Liver (tissue), 9 donors: Measurements from ENCODE around the gene PLA2G2F. TPM values are rescaled to one million over a fixed set of nuclear protein-coding genes. Genes with fewer than 3 reads are reported as not detected.

ENCODE experiments used
- DNase-seq: peaks from one replicate; pipeline ENCODE4 v3.0.0-alpha.2; 2017; ENCODE audit warnings: low spot score
- H3K27ac ChIP-seq, 2 donors: one replicate each; pipeline ENCODE4 v1.7.0; 2013; ENCODE audit warnings: inconsistent platforms in 2 of 2, low read length in 2 of 2, control low read depth in 1 of 2, low read depth in 1 of 2, mild to moderate bottlenecking in 1 of 2
- H3K27me3 ChIP-seq, 4 donors: one replicate each; pipeline versions ENCODE4 v1.6.1 to v1.7.0; 2013; ENCODE audit warnings: low read length in 3 of 4, inconsistent platforms in 1 of 4, mild to moderate bottlenecking in 1 of 4, moderate library complexity in 1 of 4; ENCODE audit not compliant: control insufficient read depth in 4 of 4, insufficient read depth in 4 of 4
- H3K36me3 ChIP-seq, 4 donors: one replicate each; pipeline versions ENCODE4 v1.6.1 to v1.7.0; 2013; ENCODE audit warnings: low read length in 3 of 4, mild to moderate bottlenecking in 3 of 4, low read depth in 1 of 4, moderate library complexity in 1 of 4; ENCODE audit not compliant: control insufficient read depth in 4 of 4, insufficient read depth in 3 of 4
- H3K4me1 ChIP-seq, 4 donors: one replicate each; pipeline versions ENCODE4 v1.6.1 to v1.7.0; 2013; ENCODE audit warnings: low read length in 3 of 4, mild to moderate bottlenecking in 3 of 4, moderate library complexity in 1 of 4; ENCODE audit not compliant: control insufficient read depth in 4 of 4, insufficient read depth in 4 of 4
- H3K4me3 ChIP-seq, 3 donors: one replicate each; pipeline versions ENCODE4 v1.6.1 to v1.7.0; 2013; ENCODE audit warnings: low read length in 3 of 3, control low read depth in 1 of 3, low read depth in 1 of 3, mild to moderate bottlenecking in 1 of 3
- H3K9ac ChIP-seq, 2 donors: one replicate each; pipeline ENCODE4 v1.7.0; 2013; ENCODE audit warnings: low read length in 2 of 2, mild to moderate bottlenecking in 2 of 2, moderate library complexity in 2 of 2, control low read depth in 1 of 2, low read depth in 1 of 2
- H3K9me3 ChIP-seq, 4 donors: one replicate each; pipeline versions ENCODE4 v1.6.1 to v1.7.0; 2013; ENCODE audit warnings: low read length in 3 of 4; ENCODE audit not compliant: control insufficient read depth in 4 of 4
- EGR1 ChIP-seq, 2 donors: IDR thresholded peaks; 2 replicates each; pipeline ENCODE4 v1.6.1; 2016 to 2018; ENCODE audit warnings: antibody characterized with exemption in 2 of 2, low read depth in 2 of 2
- FOXA1 ChIP-seq: IDR thresholded peaks from 2 replicates; pipeline ENCODE4 v1.6.1; 2016; ENCODE audit warnings: antibody characterized with exemption
- FOXA2 ChIP-seq: IDR thresholded peaks from 2 replicates; pipeline ENCODE4 v1.6.1; 2016; ENCODE audit warnings: antibody characterized with exemption
- GABPA ChIP-seq, 2 donors: IDR thresholded peaks in 1 of 2; conservative IDR thresholded peaks in 1 of 2; 2 replicates each; pipeline ENCODE4 v1.6.1; 2016; ENCODE audit warnings: antibody characterized with exemption in 2 of 2, mild to moderate bottlenecking in 1 of 2, moderate library complexity in 1 of 2
- HNF4A ChIP-seq, 2 donors: conservative IDR thresholded peaks; 2 replicates each; pipeline ENCODE4 v1.6.1; 2016; ENCODE audit warnings: antibody characterized with exemption in 2 of 2, mild to moderate bottlenecking in 2 of 2
- HNF4G ChIP-seq: IDR thresholded peaks from 2 replicates; pipeline ENCODE4 v1.6.1; 2016; ENCODE audit warnings: antibody characterized with exemption
- MAX ChIP-seq: IDR thresholded peaks from 2 replicates; pipeline ENCODE4 v1.6.1; 2016; ENCODE audit warnings: antibody characterized with exemption
- NR2F2 ChIP-seq: IDR thresholded peaks from 2 replicates; pipeline ENCODE4 v1.6.1; 2016; ENCODE audit warnings: antibody characterized with exemption
- RAD21 ChIP-seq, 2 donors: IDR thresholded peaks; 2 replicates each; pipeline ENCODE4 v1.6.1; 2016; ENCODE audit warnings: antibody characterized with exemption in 2 of 2, mild to moderate bottlenecking in 2 of 2
- SP1 ChIP-seq: IDR thresholded peaks from 2 replicates; pipeline ENCODE4 v1.6.1; 2018; ENCODE audit warnings: antibody characterized with exemption, mild to moderate bottlenecking
- TAF1 ChIP-seq: conservative IDR thresholded peaks from 2 replicates; pipeline ENCODE4 v1.6.1; 2016; ENCODE audit warnings: antibody characterized with exemption, mild to moderate bottlenecking
- YY1 ChIP-seq: IDR thresholded peaks from 2 replicates; pipeline ENCODE4 v1.6.1; 2016; ENCODE audit warnings: antibody characterized with exemption, mild to moderate bottlenecking
- ZBTB33 ChIP-seq: IDR thresholded peaks from 2 replicates; pipeline ENCODE4 v1.6.1; 2016; ENCODE audit warnings: antibody characterized with exemption
- WGBS: extraction: QIAGEN DNeasy Blood & Tissue Kit; methylation state at CpG from one replicate; pipeline ENCODE4 v1.1.7; 2013; 5-methylcytosine and 5-hydroxymethylcytosine counted together
- polyA plus RNA-seq, 2 donors: library from polyadenylated mRNA; stranded (reverse) in 1 of 2; unstranded in 1 of 2; fragments of 200-250 nt in 1 of 2; fragments of >200 nt in 1 of 2; fragmentation: Nextera tagmentation in 1 of 2; extraction: Ambion mirVana in 1 of 2; gene quantifications; one replicate each; pipeline versions ENCODE4 v1.2.1 to v1.2.3, GENCODE V29; 2013 to 2015
- total RNA-seq, 2 donors: library from RNA; depleted of rRNA; stranded (reverse); fragments of >200 nt; gene quantifications; one replicate each; pipeline ENCODE4 v1.2.3, GENCODE V29; 2014
- TF ChIP-seq, protein P1 (sequence below): IDR thresholded peaks from 2 replicates; pipeline ENCODE4 v1.6.1; 2016; ENCODE audit warnings: antibody characterized with exemption
- TF ChIP-seq, protein P2 (sequence below): fragments of 150-350 bp; IDR thresholded peaks from 2 replicates; pipeline ENCODE4 v1.5.1; 2017; ENCODE audit warnings: improper control_type of control experiment, low read depth, low read length; ENCODE audit not compliant: missing input control
- TF ChIP-seq, protein P3 (sequence below): IDR thresholded peaks from 2 replicates; pipeline ENCODE4 v1.6.1; 2016; ENCODE audit warnings: antibody characterized with exemption, mild to moderate bottlenecking
- donor health status: healthy.
- donor health status: healthy.
- donor health status: healthy.
- donor health status: healthy.
- donor health status: healthy.

Gene PLA2G2F
- total and polyA plus RNA-seq, 4 donors = under 0.01 TPM; not detected in 3

DNA sequence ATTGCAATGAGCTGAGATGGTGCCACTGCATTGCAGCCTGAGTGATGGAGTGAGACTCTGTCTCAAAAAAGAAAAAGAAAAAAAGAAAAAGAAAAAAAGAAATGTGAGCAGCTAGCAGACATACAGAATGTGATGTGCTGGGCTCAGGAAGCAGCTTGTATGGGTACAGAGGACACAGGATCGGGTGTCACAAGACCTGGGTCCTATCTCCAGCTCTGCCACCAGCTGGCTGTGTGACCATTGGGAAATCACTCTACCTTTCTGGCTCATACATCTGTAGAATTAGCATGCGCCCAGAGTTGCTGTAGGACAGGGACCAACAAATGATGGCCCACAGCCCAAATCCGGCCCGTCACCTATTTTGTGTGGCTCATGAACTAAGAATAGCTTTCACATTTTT is 50.5 kb downstream of the PLA2G2F start:
- peaks cover 2 to 28% (median 21%) of the 10 kb centered on the region in 4 donors for H3K4me1 ChIP-seq
- H3K9ac ChIP-seq = no peak overlapping the region
- H3K27ac ChIP-seq = no peak overlapping the region
- TF ChIP-seq FOXA1 = no peak
- no peak for TF ChIP-seq HNF4G
- TF ChIP-seq MAX = no peak
- TF ChIP-seq, protein P1, sequence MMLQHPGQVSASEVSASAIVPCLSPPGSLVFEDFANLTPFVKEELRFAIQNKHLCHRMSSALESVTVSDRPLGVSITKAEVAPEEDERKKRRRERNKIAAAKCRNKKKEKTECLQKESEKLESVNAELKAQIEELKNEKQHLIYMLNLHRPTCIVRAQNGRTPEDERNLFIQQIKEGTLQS = no peak
- TF ChIP-seq SP1 = no peak
- TF ChIP-seq, protein P2, sequence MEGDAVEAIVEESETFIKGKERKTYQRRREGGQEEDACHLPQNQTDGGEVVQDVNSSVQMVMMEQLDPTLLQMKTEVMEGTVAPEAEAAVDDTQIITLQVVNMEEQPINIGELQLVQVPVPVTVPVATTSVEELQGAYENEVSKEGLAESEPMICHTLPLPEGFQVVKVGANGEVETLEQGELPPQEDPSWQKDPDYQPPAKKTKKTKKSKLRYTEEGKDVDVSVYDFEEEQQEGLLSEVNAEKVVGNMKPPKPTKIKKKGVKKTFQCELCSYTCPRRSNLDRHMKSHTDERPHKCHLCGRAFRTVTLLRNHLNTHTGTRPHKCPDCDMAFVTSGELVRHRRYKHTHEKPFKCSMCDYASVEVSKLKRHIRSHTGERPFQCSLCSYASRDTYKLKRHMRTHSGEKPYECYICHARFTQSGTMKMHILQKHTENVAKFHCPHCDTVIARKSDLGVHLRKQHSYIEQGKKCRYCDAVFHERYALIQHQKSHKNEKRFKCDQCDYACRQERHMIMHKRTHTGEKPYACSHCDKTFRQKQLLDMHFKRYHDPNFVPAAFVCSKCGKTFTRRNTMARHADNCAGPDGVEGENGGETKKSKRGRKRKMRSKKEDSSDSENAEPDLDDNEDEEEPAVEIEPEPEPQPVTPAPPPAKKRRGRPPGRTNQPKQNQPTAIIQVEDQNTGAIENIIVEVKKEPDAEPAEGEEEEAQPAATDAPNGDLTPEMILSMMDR = no peak
- no peak for TF ChIP-seq ZBTB33
- TF ChIP-seq FOXA2 = no peak
- no peak for TF ChIP-seq HNF4A (conservative IDR thresholded peaks at IDR 0.05)
- TF ChIP-seq, protein P3, sequence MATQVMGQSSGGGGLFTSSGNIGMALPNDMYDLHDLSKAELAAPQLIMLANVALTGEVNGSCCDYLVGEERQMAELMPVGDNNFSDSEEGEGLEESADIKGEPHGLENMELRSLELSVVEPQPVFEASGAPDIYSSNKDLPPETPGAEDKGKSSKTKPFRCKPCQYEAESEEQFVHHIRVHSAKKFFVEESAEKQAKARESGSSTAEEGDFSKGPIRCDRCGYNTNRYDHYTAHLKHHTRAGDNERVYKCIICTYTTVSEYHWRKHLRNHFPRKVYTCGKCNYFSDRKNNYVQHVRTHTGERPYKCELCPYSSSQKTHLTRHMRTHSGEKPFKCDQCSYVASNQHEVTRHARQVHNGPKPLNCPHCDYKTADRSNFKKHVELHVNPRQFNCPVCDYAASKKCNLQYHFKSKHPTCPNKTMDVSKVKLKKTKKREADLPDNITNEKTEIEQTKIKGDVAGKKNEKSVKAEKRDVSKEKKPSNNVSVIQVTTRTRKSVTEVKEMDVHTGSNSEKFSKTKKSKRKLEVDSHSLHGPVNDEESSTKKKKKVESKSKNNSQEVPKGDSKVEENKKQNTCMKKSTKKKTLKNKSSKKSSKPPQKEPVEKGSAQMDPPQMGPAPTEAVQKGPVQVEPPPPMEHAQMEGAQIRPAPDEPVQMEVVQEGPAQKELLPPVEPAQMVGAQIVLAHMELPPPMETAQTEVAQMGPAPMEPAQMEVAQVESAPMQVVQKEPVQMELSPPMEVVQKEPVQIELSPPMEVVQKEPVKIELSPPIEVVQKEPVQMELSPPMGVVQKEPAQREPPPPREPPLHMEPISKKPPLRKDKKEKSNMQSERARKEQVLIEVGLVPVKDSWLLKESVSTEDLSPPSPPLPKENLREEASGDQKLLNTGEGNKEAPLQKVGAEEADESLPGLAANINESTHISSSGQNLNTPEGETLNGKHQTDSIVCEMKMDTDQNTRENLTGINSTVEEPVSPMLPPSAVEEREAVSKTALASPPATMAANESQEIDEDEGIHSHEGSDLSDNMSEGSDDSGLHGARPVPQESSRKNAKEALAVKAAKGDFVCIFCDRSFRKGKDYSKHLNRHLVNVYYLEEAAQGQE = no peak
- TF ChIP-seq YY1 = no peak
- no peak for TF ChIP-seq GABPA (IDR thresholded peaks at IDR 0.05 in 1 of 2, conservative IDR thresholded peaks at IDR 0.05 in 1 of 2)
- no peak for TF ChIP-seq RAD21 (IDR thresholded peaks at IDR 0.05)
- no peak for TF ChIP-seq EGR1 (IDR thresholded peaks at IDR 0.05; ENCODE audit: low read depth in 2 of 2)
- no peak for TF ChIP-seq NR2F2
- TF ChIP-seq TAF1 = no peak
- no peak for DNase-seq
- 95% methylated on average over 4 of the region's 4 CpGs for WGBS
- H3K4me3 ChIP-seq = no peak overlapping the region
- no peaks in the 10 kb centered on the region for H3K9me3 ChIP-seq
- H3K36me3 ChIP-seq = no peaks in the 10 kb centered on the region
- no peaks in the 10 kb centered on the region for H3K27me3 ChIP-seq
